Measurements from ENCODE around the gene MCL1.

MCL1 gene

DNA sequence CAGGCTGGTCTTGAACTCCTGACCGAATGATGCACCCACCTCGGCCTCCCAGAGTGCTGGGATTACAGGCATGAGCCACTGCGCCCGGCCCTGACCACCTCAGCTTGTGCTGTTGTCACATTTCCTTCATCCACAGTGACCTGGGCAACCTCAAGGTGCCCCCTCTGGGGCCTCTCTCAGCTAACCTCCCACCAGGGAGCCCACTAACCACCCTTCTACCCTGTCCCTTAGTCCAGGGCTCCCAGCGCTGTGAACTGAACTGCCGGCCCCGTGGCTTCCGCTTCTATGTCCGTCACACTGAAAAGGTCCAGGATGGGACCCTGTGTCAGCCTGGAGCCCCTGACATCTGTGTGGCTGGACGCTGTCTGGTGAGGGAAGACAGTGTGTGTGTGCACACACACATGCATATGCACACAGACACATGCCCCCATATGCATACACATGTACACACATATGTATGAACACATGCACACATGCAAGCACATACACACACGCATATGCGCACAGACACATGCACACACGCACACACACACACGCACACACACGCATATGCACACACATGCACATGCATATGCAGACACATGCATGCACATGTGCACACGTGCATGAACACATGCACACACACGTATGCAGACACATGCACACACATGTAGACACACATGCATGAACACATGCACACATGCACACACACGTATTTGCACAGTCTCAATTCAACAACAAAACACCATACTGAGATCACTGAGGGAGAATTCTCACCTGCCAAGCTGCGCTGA, 24.0 kb downstream of the MCL1 start:
- no peak for DNase-seq

DNA sequence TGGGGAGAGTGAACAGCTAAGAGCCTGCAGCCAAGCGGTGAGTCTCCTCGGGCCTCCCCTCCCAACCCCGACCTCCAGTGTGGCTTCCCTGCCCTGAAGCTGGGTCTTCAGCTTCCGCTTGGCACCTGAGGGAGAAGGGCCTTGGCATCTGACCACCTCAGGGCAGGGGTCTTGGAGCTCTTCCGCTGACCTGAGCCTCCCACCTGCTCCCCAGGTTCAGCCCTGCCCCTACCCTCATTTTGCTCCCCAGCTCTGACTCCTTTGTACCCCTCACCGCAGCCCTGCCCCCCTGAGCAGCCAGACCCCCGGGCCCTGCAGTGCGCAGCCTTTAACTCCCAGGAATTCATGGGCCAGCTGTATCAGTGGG, 25.3 kb downstream of the MCL1 start:
- no peak for DNase-seq

DNA sequence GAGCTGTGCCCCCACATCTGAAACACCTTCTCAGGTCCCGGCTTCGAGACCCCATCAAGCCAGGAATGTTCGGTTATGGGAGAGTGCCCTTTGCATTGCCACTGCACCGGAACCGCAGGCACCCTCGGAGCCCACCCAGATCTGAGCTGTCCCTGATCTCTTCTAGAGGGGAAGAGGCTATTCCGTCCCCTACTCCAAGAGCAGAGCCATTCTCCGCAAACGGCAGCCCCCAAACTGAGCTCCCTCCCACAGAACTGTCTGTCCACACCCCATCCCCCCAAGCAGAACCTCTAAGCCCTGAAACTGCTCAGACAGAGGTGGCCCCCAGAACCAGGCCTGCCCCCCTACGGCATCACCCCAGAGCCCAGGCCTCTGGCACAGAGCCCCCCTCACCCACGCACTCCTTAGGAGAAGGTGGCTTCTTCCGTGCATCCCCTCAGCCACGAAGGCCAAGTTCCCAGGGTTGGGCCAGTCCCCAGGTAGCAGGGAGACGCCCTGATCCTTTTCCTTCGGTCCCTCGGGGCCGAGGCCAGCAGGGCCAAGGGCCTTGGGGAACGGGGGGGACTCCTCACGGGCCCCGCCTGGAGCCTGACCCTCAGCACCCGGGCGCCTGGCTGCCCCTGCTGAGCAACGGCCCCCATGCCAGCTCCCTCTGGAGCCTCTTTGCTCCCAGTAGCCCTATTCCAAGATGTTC, 25.9 kb downstream of the MCL1 start:
- no peak for DNase-seq

DNA sequence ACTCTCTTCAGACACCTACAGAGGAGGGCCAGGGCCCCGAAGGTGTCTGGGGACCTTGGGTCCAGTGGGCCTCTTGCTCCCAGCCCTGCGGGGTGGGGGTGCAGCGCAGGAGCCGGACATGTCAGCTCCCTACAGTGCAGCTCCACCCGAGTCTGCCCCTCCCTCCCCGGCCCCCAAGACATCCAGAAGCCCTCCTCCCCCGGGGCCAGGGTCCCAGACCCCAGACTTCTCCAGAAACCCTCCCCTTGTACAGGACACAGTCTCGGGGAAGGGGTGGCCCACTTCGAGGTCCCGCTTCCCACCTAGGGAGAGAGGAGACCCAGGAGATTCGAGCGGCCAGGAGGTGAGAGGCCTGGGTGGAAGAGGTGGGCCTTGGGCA, 26.5 kb downstream of the MCL1 start:
- DNase-seq = no peak

GRCh38 chr1:150552128-150552910, 27.1 kb downstream of the MCL1 start:
- DNase-seq = no peak

GRCh38 chr1:150551784-150552127, 27.7 kb downstream of the MCL1 start:
- DNase-seq = no peak

DNA sequence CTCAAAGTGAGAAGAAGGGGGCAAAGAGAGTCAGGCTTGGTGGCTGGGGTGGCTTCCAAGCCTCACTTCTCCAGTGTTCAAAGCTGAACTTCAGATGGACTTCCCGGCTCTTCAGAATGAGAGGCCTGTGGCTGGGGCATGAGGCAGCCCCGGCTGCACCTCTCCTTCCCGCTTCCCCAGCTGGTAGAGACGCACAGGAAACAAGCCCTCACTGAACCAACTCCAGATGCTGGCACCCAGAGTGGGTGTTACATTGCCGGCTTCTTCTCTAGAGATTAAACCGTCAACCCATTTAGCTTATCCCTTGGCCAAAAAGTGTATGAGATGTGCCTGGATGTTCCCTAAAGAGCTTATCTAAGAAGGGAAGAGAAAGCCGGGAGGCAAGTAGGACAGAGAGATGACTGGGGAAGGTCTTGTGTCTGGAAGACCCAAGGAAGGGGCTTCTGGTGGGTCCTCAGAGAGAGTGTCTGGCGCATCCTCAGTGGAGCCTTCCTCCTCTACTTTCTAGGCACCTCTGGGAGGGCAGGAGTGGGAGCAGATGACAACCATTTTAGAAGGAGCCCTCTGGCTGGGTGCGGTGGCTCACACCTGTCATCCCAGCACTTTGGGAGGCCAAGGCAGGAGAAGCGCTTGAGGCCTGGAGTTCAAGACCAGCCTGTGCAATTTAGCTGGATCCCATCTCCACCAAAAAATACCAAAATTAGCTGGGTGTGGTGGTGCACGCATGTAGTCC, 28.2 kb downstream of the MCL1 start:
- DNase-seq = no peak

DNA sequence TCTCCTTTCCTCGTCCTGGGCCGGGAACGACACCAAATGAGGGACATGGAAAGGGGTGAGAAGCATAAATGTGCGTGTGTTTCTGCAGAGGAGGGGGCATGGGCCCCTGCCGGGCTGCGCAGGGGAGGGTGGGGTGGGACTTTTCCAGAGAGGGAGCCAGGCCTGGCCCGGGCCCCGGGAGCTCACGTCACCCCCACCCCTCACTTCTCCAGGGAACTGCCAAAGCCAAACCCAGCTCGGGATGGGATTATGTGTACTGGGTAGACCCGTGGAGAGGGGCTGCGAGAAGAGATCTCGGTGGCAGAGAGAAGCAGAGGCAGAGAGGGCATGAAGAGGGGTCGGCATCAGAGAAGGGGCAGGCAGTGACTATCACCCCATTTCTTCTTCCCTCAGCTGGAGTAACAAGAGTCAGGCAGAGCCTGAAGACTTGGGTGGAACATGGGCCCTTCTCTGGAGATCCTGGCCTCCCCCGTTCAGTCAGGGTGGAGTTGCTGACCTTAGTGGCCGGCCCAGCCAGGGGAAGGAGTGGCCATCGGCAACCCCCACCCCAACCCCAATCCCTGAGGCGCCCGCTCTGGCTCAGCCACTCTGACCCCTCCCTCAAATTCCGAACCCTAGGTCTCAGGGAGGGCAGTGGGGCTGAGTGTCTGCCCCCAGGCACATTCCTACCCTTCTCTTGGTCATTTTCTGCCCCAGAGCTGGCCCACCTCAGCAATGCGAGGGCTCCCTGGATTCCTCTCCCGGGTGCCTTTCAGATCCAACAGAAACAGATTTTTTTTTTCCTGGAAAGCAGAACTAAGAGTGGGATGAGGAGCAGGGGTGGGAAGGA, 29.0 kb downstream of the MCL1 start:
- no peak for DNase-seq

DNA sequence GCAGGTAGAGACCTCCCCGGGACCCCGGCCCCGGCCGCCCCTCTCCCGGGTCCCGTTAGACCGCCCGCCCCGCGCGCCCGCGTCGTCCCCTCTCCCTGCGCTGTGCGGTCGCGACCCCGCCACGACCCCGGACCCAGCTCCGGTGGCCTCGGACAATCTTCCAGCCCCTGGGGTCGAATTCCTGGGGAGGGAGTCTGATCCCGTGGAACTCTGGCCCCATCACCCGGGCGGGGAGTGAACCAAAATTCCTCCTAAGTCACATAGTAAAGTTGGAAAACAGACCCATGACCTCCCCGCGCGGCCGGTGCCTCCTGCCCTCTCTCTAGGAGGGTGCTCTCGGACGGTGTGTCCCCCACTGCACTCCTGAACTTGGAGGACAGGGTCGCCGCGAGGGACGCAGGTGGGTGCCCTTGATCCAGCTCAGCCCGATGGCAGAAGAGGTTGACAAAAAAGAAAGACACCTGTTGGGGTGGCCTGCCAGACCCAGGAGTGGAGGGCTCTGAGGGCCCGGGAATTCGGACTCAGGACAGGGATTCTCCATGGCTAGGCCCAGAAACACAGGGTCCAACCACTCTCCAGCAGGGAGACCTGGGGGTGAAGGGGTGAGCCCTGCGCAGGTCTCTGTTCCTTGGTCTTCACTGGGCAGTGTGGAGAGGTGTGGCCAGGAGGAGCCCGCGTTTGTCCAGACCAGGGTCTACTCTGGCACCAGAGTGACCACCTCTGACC, 29.8 kb downstream of the MCL1 start:
- no peak for DNase-seq

GRCh38 chr1:150548632-150549495, 30.5 kb downstream of the MCL1 start, which contains the start of gene ADAMTSL4:
Gene ADAMTSL4, plus strand, starts transcription at chr1:150549408. Its CDS starts 2,881 bp downstream, at chr1:150552289.
- DNase-seq = peak; percentile 13

GRCh38 chr1:150548324-150548631, 31.1 kb downstream of the MCL1 start:
- DNase-seq = no peak

DNA sequence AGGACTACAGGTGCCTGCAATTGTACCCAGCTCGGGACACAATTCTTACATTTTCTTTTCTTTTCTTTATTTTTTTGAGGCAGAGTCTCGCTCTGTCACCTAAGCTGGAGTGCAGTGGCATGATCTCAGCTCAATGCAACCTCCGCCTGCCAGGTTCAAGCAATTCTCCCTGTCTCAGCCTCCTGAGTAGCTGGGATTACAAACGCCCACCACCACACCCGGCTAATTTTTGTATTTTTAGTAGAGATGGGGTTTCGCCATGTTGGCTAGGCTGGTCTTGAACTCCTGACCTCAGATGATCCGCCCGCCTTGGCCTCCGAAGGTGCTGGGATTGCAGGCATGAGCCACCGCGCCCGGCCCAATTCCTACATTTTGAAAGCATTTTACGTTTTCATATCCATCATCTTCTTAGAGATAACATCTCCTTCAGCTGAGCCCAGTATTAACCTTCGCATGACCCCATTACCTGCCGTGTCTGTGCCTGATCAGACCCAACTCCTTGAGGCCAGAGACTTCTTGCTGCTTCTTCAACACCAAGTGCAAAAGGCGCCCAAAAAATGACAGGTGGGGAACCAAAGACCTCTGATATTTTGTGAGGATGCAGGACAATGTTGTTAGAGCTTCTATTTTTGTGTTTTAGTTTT, 33.0 kb downstream of the MCL1 start:
- DNase-seq = no peak

GRCh38 chr1:150545486-150546032, 33.9 kb downstream of the MCL1 start:
- no peak for DNase-seq

GRCh38 chr1:150544204-150544603, 35.2 kb downstream of the MCL1 start:
- DNase-seq = no peak

DNA sequence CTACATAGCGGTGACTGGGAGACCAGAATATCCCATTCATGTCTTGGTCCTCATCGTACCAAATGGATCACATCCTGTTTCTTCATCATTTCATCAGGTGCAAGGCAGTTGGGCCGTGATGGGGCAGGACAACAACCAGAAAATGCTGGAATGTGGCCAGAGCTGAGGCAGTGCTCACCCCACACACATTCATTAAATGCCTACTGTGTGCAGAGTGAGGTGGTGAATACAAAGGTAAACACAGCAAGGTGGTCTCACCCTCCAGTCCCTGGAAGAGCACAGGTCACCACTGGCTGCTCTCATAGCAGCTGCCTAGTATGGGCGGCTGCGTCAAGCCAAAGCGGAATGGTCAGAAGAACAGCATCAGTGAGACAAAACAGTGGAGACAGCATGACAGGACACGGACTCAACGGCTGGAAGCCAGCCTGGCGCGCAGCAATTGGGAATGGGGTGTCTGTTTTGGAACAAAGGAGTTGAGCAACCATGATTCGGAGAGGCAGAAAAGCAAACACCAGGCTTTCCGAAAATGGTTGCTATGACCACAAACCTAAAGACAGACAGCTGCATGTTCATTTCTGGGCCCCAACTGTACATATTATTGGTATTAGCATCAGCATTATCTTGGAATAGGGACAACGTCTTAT, 35.8 kb downstream of the MCL1 start:
- peak; percentile 71 for DNase-seq

DNA sequence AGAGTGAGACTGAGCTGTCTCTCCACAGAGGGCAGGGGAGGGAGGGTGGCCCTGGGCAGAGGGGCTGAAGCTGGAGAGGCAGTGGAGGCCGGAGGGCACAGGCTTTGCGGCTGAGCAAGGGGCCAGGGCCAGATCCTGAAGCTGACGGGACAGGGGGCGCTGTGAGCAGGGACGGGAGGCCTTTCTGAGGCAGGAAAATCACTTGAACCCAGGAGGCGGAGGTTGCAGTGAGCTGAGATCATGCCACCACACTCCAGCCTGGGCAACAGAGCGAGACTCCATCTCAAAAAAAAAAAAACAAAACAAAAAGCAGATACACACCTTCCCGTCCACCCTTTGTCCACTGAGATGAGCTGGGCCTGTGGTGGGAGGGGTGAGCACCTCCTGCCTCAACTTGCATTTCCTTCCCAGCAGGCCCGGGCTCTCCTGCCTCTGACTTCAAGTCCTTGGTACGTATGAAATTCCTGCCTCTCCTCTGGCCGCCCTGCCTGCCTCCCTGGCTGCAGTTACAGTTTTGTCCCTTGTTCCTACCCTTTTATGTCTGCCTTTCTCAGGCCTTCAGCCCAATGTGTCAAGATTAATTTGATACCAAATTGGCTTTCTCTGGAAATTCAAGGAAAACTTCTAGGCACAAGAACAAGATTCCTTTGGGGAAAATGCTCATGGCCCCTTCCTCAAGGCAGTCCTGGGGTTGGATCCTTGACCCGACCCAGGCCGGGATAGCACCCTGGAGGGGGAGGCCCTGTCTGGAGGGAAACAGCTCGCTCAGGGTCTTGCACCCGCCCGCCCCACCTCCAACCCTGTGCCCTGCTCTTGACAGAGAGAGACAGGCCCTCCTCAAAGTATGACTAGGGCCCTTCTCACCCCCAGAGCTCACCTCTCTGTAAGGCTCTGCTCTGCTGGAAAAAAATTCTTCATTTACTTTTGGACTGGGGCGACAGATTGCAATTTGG, 41.4 kb downstream of the MCL1 start:
- no peak for DNase-seq

DNA sequence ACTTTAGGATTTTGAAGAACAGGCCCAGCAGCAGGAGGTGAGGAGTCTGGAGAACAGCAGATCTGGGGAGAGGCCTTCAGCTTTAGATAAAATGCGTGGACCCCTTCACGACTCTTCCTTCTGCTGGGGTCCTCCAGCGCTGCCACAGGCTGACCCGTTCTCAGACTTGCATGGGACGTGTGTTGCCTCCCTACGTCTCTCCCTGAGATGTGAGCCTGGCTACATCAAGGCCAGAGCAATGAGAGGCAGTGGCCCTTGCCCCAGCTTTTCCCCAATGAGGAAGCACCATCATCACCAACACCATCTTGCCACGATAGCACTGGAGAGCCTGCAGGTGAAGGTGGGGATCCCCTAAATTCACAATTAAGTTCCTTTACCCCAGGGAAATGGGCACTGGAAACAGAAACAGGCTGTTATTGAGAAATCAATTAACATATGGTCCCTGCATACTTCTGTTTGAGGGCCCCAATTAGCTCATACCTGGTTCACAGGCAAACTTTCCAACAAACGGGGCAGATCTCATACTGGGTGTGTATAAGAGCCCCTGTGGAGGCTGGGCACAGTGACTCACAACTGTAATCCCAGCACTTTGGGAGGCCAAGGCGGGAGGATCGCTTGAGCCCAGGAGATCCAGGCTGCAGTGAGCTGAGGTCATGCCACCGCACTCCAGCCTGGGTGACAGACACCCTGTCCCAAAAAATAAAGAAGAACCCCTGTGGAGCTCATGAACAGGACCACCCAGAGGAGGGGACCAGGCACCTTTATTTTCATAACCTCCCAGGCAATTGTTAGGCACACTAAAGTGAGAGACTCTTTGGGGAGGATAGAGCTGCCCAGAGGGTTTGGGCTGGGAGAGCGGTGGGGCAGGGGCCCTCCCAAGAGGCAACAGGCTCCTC, 42.3 kb downstream of the MCL1 start:
- no peak for DNase-seq

Measured in NCI-H1105 (cell line).